SK-N-SH treated with all-trans-retinoic acid at 6 μM for 48 hours (cell line): Measurements from ENCODE around the gene LUZP4.

Experiments
- CSRNP3 ChIP-seq: fragments of 250-450 bp; sonication (Bioruptor Pico); IDR thresholded peaks from 2 replicates; pipeline ENCODE4 v1.5.1; 2021; ENCODE audit warnings: mild to moderate bottlenecking, moderate library complexity
- PATZ1 ChIP-seq: fragments of 250-450 bp; sonication (Bioruptor Pico); IDR thresholded peaks from 2 replicates; pipeline ENCODE4 v1.8.0; 2020; ENCODE audit warnings: mild to moderate bottlenecking, moderate library complexity, borderline replicate concordance
- ZC3H10 ChIP-seq: fragments of 250-450 bp; sonication (Bioruptor Pico); IDR thresholded peaks from 2 replicates; pipeline ENCODE4 v1.5.1; 2021; ENCODE audit warnings: mild to moderate bottlenecking, moderate library complexity
- ZFP30 ChIP-seq: fragments of 450-650 bp; formaldehyde crosslinking; IDR thresholded peaks from 2 replicates; pipeline ENCODE4 v1.5.0; 2022; ENCODE audit warnings: mild to moderate bottlenecking, moderate library complexity

- TF ChIP-seq ZFP30 (CRISPR knock-in tag) (no peak), ZC3H10 (CRISPR knock-in tag) (no peak), CSRNP3 (no peak), PATZ1 (no peak)
Observed at GRCh38 chrX:115341421-115341820, 51.9 kb downstream of the LUZP4 start.
